Activated T-cell treated with anti-CD3 and anti-CD28 coated beads, Interleukin-2, amount 50 U/mL, for 24 hours (primary cell): Measurements from ENCODE around the gene TRIM4.
"Not testable (repeated sequence)": the region's sequence is repeated elsewhere in the genome, so short reads cannot be mapped to it uniquely, and the experiment has no call there.

Source experiments
- DNase-seq: peaks from one replicate; pipeline ENCODE4 v3.0.0-alpha.2; 2020
- H3K27ac Mint-ChIP-seq: 2 replicates; pipeline ENCODE4 v1.8.0; 2020; ENCODE audit warnings: mild to moderate bottlenecking, mixed read lengths
- H3K27me3 Mint-ChIP-seq: 2 replicates; pipeline ENCODE4 v1.8.0; 2020; ENCODE audit warnings: mixed read lengths
- H3K36me3 Mint-ChIP-seq: 2 replicates; pipeline ENCODE4 v1.8.0; 2020; ENCODE audit warnings: low read depth, mixed read lengths
- H3K4me1 Mint-ChIP-seq: 2 replicates; pipeline ENCODE4 v1.8.0; 2020; ENCODE audit warnings: low read depth, mixed read lengths
- H3K4me3 Mint-ChIP-seq: 2 replicates; pipeline ENCODE4 v1.8.0; 2020; ENCODE audit warnings: mild to moderate bottlenecking, moderate library complexity, mixed read lengths
- H3K9me3 Mint-ChIP-seq: 2 replicates; pipeline ENCODE4 v1.8.0; 2020; ENCODE audit warnings: mixed read lengths

The TRIM4 gene

GRCh38 chr7:99894738-99895137 lies 24.6 kb downstream of the TRIM4 start:
- H3K4me1 Mint-ChIP-seq = peaks cover 12% of the 10 kb centered on the region
- H3K9me3 Mint-ChIP-seq = no peaks in the 10 kb centered on the region
- H3K36me3 Mint-ChIP-seq = peaks cover 53% of the 10 kb centered on the region
- no peak for DNase-seq
- no peak overlapping the region for H3K27ac Mint-ChIP-seq
- H3K27me3 Mint-ChIP-seq = no peaks in the 10 kb centered on the region
- no peak overlapping the region for H3K4me3 Mint-ChIP-seq

DNA sequence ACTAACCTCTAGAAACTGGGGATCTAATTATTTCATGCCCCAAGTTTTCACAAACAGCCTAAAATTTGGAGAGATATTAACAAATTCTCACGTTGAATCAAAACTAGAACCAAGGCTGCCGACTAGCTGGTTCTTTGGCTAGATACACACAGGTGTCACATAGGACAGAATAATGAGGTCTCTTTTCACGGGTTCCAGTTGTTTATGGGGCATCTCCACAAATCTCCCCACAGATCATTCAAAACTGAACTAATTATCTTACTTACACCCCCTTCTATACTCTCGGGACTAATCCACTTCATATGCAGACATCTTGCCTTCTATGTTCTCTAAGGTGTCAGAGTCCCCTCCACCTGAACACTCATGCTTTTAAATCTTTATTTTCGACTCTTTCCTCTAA lies 26.1 kb downstream of the TRIM4 start:
- DNase-seq = no peak
- H3K27ac Mint-ChIP-seq = no peak overlapping the region
- peaks cover 49% of the 10 kb centered on the region for H3K36me3 Mint-ChIP-seq
- no peaks in the 10 kb centered on the region for H3K9me3 Mint-ChIP-seq
- no peak overlapping the region for H3K4me3 Mint-ChIP-seq
- H3K27me3 Mint-ChIP-seq = no peaks in the 10 kb centered on the region
- H3K4me1 Mint-ChIP-seq = peaks cover 8% of the 10 kb centered on the region

GRCh38 chr7:99890348-99890747 lies 29.0 kb downstream of the TRIM4 start:
- not testable (repeated sequence) for H3K27ac Mint-ChIP-seq, DNase-seq, H3K4me3 Mint-ChIP-seq, H3K4me1 Mint-ChIP-seq, H3K27me3 Mint-ChIP-seq, H3K9me3 Mint-ChIP-seq
- H3K36me3 Mint-ChIP-seq = peaks cover 47% of the 10 kb centered on the region

DNA sequence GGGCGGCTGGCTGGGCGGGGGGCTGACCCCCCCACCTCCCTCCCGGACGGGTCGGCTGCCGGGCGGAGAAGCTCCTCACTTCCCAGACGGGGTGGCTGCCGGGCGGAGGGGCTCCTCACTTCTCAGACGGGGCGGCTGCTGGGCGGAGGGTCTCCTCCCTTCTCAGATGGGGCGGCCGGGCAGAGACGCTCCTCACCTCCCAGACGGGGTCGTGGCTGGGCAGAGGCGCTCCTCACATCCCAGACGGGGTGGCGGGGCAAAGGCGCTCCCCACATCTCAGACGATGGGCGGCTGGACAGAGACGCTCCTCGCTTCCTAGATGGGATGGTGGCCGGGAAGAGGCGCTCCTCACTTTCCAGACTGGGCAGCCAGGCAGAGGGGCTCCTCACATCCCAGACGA lies 31.0 kb downstream of the TRIM4 start:
- peaks cover 56% of the 10 kb centered on the region for H3K36me3 Mint-ChIP-seq
- DNase-seq, H3K27ac Mint-ChIP-seq, H3K4me3 Mint-ChIP-seq, H3K9me3 Mint-ChIP-seq, H3K4me1 Mint-ChIP-seq, H3K27me3 Mint-ChIP-seq: not testable (repeated sequence)

- DNase-seq = no peak
- H3K9me3 Mint-ChIP-seq = no peaks in the 10 kb centered on the region
- peaks cover 9% of the 10 kb centered on the region for H3K36me3 Mint-ChIP-seq
- no peaks in the 10 kb centered on the region for H3K27me3 Mint-ChIP-seq
- no peak overlapping the region for H3K27ac Mint-ChIP-seq
- H3K4me1 Mint-ChIP-seq = no peaks in the 10 kb centered on the region
- H3K4me3 Mint-ChIP-seq = no peak overlapping the region
Measured at GRCh38 chr7:99881370-99881769, 38.0 kb downstream of the TRIM4 start.

GRCh38 chr7:99876933-99877332 lies 42.4 kb downstream of the TRIM4 start, which contains the start of gene OR2AE1:
TSS of gene OR2AE1 (minus strand) at chr7:99877033. CDS start at chr7:99877033, 0 bp downstream.
- DNase-seq = no peak
- H3K4me3 Mint-ChIP-seq = no peak within 1 kb of the TSS
- H3K4me1 Mint-ChIP-seq = peaks cover 2% of the 10 kb centered on the region
- no peaks in the 10 kb centered on the region for H3K9me3 Mint-ChIP-seq
- no peaks in the 10 kb centered on the region for H3K27me3 Mint-ChIP-seq
- H3K36me3 Mint-ChIP-seq = no peaks in the 10 kb centered on the region
- no peak within 1 kb of the TSS for H3K27ac Mint-ChIP-seq

DNA sequence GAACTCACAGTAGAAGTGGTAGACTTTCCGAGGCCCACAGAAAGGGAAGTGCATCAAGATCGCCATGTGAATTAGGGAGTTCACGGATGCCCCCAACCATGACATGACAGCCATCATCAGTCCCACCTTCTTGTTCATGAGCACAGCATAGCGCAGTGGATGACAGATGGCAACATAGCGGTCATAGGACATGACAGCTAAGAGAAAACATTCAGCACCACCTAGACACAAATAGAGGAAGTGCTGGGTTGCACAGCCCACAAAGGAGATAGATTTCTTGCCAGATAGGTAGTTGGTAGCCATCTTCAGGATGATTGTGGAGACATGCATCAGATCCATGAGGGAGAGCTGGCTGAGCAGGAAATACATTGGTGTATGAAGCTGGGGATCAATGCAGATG lies 42.8 kb downstream of the TRIM4 start:
- Mint-ChIP-seq H3K36me3 (no peaks in the 10 kb centered on the region), H3K4me1 (peaks cover 2% of the 10 kb centered on the region), H3K4me3 (no peak overlapping the region), H3K9me3 (no peaks in the 10 kb centered on the region), H3K27ac (no peak overlapping the region), H3K27me3 (no peaks in the 10 kb centered on the region)
- DNase-seq = no peak

DNA sequence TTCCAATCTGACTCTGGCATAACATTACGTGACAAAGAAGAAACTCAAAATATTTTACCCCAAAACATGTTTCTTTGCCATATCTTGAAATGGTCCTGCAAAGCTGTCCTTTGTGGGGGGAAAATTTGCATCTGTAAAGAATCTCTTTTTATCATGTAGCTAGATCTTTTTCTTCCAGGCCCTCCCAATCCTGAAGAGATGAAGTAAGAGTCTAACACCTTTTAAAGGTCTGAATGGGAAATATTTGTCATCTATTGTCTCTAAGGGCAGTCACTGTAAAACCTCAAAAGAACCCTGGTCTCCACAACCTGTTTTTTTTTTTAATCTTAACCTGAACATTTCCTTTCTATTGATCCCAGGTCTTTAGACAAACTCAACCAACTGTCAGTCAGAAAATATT lies 51.1 kb downstream of the TRIM4 start:
- no peaks in the 10 kb centered on the region for H3K36me3 Mint-ChIP-seq
- H3K4me1 Mint-ChIP-seq = peaks cover 2% of the 10 kb centered on the region
- peaks cover 20% of the 10 kb centered on the region for H3K27me3 Mint-ChIP-seq
- H3K4me3 Mint-ChIP-seq = no peak overlapping the region
- DNase-seq = no peak
- no peaks in the 10 kb centered on the region for H3K9me3 Mint-ChIP-seq
- no peak overlapping the region for H3K27ac Mint-ChIP-seq

GRCh38 chr7:99867477-99867876 lies 51.9 kb downstream of the TRIM4 start:
- not testable (repeated sequence) for DNase-seq, H3K27ac Mint-ChIP-seq, H3K4me3 Mint-ChIP-seq, H3K9me3 Mint-ChIP-seq, H3K4me1 Mint-ChIP-seq, H3K36me3 Mint-ChIP-seq
- H3K27me3 Mint-ChIP-seq = peaks cover 24% of the 10 kb centered on the region

GRCh38 chr7:99863847-99864440 lies 55.4 kb downstream of the TRIM4 start:
- Mint-ChIP-seq H3K4me1 (no peaks in the 10 kb centered on the region), H3K9me3 (no peaks in the 10 kb centered on the region), H3K27me3 (peaks cover 27% of the 10 kb centered on the region), H3K4me3 (no peak overlapping the region), H3K36me3 (no peaks in the 10 kb centered on the region), H3K27ac (no peak overlapping the region)
- DNase-seq = no peak

- no peak for DNase-seq
- no peak overlapping the region for H3K27ac Mint-ChIP-seq
Measured at GRCh38 chr7:99860281-99861127, 58.8 kb downstream of the TRIM4 start.

DNA sequence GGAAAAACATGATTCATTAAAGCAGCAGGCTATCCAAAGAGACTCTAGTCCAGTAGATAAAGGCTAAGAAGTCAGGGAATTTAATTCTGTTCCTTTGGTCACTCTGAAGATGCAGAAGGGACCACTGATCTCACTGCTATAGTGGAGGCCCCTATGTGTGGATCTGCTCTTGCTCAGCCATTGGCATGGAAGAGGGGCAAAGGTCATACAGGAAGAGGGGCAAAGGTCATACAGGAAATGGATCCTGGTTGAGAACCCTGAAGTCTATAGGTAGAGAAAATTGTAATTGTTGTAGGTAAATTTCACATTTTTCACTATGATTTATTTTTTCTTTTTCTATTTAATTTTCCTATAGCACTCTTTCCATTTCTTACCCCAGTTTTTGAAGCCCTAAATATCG lies 64.1 kb downstream of the TRIM4 start:
- Mint-ChIP-seq H3K27me3 (peaks cover 24% of the 10 kb centered on the region), H3K36me3 (no peaks in the 10 kb centered on the region), H3K27ac (no peak overlapping the region), H3K4me3 (no peak overlapping the region), H3K4me1 (no peaks in the 10 kb centered on the region), H3K9me3 (no peaks in the 10 kb centered on the region)
- no peak for DNase-seq

More at GRCh38 chr7:99860281-99861127, 58.8 kb downstream of the TRIM4 start:
- no peak overlapping the region for H3K4me3 Mint-ChIP-seq
- H3K27me3 Mint-ChIP-seq = peaks cover 28% of the 10 kb centered on the region
- no peaks in the 10 kb centered on the region for H3K36me3 Mint-ChIP-seq
- H3K9me3 Mint-ChIP-seq = no peaks in the 10 kb centered on the region
- no peaks in the 10 kb centered on the region for H3K4me1 Mint-ChIP-seq

- no peaks in the 10 kb centered on the region for H3K36me3 Mint-ChIP-seq
Measured at GRCh38 chr7:99848420-99849216, 70.7 kb downstream of the TRIM4 start.

DNA sequence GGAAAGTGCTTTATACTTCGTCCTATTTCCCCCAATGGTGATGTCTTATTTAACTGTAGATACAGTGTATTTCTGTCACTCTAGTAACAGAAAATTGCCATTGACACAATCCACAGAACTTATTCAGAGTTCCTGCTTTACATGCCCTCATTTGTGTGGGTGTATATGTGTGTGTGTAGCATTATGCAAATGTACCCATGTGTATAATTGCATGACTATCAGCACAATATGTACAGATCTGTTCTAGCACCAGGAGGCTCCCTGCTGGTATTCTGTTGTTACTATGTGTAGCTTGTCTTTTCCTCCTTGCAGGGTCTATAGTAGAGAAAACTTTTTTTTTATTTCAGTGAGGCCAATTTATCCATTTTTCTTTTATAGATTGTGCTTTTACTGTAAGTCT lies 75.0 kb downstream of the TRIM4 start:
- no peak for DNase-seq
- no peaks in the 10 kb centered on the region for H3K9me3 Mint-ChIP-seq
- H3K4me3 Mint-ChIP-seq = no peak overlapping the region
- H3K36me3 Mint-ChIP-seq = no peaks in the 10 kb centered on the region
- H3K27ac Mint-ChIP-seq = no peak overlapping the region
- peaks cover 7% of the 10 kb centered on the region for H3K4me1 Mint-ChIP-seq
- H3K27me3 Mint-ChIP-seq = no peaks in the 10 kb centered on the region

More at GRCh38 chr7:99848420-99849216, 70.7 kb downstream of the TRIM4 start:
- no peak for DNase-seq
- Mint-ChIP-seq H3K27me3 (no peaks in the 10 kb centered on the region), H3K4me3 (no peak overlapping the region), H3K9me3 (no peaks in the 10 kb centered on the region), H3K27ac (no peak overlapping the region), H3K4me1 (no peaks in the 10 kb centered on the region)

- no peak for DNase-seq
- Mint-ChIP-seq H3K4me3 (no peak overlapping the region), H3K9me3 (no peaks in the 10 kb centered on the region)
Measured at GRCh38 chr7:99843808-99844207, 75.5 kb downstream of the TRIM4 start.

More at GRCh38 chr7:99843808-99844207, 75.5 kb downstream of the TRIM4 start:
- no peak overlapping the region for H3K27ac Mint-ChIP-seq
- H3K4me1 Mint-ChIP-seq = peaks cover 10% of the 10 kb centered on the region
- no peaks in the 10 kb centered on the region for H3K36me3 Mint-ChIP-seq
- H3K27me3 Mint-ChIP-seq = no peaks in the 10 kb centered on the region
